ENCODE measurements around the gene ZC2HC1B. TPM values are rescaled to one million over a fixed set of nuclear protein-coding genes. Genes with fewer than 3 reads are reported as not detected.

Gene ZC2HC1B
- total RNA-seq, 2 donors from 2014 or later = not detected

- H3K27ac ChIP-seq = no peak overlapping the region
- no peak overlapping the region for H3K9ac ChIP-seq (ENCODE audit: low read depth in 2 of 2, low read length in 2 of 2)
- intact Hi-C loops (cut with DNase I) = loop anchor here (10.0 kb wide), 1 partner anchor 147 kb away; the partner anchor contains the start of gene SF3B5
- H3K36me3 ChIP-seq = no peaks in the 10 kb centered on the region
- H3K4me3 ChIP-seq = no peak overlapping the region
- H3K9me3 ChIP-seq = no peaks in the 10 kb centered on the region
- H3K27me3 ChIP-seq = no peaks in the 10 kb centered on the region
- no peaks in the 10 kb centered on the region for H3K4me1 ChIP-seq
- DNase-seq = no peak
- TF ChIP-seq, protein P1, sequence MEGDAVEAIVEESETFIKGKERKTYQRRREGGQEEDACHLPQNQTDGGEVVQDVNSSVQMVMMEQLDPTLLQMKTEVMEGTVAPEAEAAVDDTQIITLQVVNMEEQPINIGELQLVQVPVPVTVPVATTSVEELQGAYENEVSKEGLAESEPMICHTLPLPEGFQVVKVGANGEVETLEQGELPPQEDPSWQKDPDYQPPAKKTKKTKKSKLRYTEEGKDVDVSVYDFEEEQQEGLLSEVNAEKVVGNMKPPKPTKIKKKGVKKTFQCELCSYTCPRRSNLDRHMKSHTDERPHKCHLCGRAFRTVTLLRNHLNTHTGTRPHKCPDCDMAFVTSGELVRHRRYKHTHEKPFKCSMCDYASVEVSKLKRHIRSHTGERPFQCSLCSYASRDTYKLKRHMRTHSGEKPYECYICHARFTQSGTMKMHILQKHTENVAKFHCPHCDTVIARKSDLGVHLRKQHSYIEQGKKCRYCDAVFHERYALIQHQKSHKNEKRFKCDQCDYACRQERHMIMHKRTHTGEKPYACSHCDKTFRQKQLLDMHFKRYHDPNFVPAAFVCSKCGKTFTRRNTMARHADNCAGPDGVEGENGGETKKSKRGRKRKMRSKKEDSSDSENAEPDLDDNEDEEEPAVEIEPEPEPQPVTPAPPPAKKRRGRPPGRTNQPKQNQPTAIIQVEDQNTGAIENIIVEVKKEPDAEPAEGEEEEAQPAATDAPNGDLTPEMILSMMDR (IDR thresholded peaks at IDR 0.05) = no peak
Measured at GRCh38 chr6:143948208-143948607, 83.9 kb downstream of the ZC2HC1B start.

- TF ChIP-seq, protein P1 (IDR thresholded peaks at IDR 0.05) = no peak
- Histone ChIP-seq H3K4me1 (no peaks in the 10 kb centered on the region), H3K9ac (ENCODE audit: low read depth in 2 of 2, low read length in 2 of 2) (peak overlapping the region in 1 of 2 donors; percentile 48), H3K4me3 (no peak overlapping the region), H3K9me3 (no peaks in the 10 kb centered on the region), H3K27ac (no peak overlapping the region), H3K36me3 (no peaks in the 10 kb centered on the region), H3K27me3 (no peaks in the 10 kb centered on the region)
- intact Hi-C loops (cut with DNase I) = loop anchor here (10.0 kb wide), 1 partner anchor 145 kb away; the partner anchor contains the start of gene SF3B5
- DNase-seq = no peak
Measured at GRCh38 chr6:143949535-143949934, 85.3 kb downstream of the ZC2HC1B start.

DNA sequence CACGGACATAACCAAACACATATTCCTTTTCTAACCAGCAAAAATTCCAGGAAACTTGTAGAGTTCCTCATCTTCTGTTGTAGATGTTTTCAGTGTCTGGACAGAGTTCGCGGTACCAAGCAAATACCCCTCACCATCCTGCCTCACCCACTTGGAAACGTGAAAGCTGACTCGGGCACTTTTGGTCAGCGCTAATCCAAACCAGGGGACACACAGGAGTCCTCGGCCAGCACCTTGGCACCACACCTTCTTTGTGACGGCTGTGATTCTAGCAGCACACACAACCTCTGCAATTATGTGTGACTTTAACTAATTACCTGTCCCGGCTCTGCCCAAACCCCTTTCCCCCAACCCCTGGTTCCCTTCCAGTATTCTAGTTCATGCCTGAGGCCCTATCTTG is 85.7 kb downstream of the ZC2HC1B start:
- Histone ChIP-seq H3K9ac (ENCODE audit: low read depth in 2 of 2, low read length in 2 of 2) (peak overlapping the region in 1 of 2 donors; percentile 48), H3K27me3 (no peaks in the 10 kb centered on the region), H3K4me1 (no peaks in the 10 kb centered on the region), H3K9me3 (no peaks in the 10 kb centered on the region), H3K36me3 (no peaks in the 10 kb centered on the region), H3K4me3 (no peak overlapping the region), H3K27ac (no peak overlapping the region)
- TF ChIP-seq, protein P1 (IDR thresholded peaks at IDR 0.05) = no peak
- DNase-seq = no peak
- intact Hi-C loops (cut with DNase I) = loop anchor here (10.0 kb wide), 1 partner anchor 145 kb away; the partner anchor contains the start of gene SF3B5

GRCh38 chr6:143950875-143951274 is 86.6 kb downstream of the ZC2HC1B start:
- intact Hi-C loops (cut with DNase I) = no loop called here
- H3K4me3 ChIP-seq = no peak overlapping the region
- no peak overlapping the region for H3K27ac ChIP-seq
- no peaks in the 10 kb centered on the region for H3K36me3 ChIP-seq
- no peaks in the 10 kb centered on the region for H3K27me3 ChIP-seq
- H3K9ac ChIP-seq (ENCODE audit: low read depth in 2 of 2, low read length in 2 of 2) = no peak overlapping the region
- H3K9me3 ChIP-seq = no peaks in the 10 kb centered on the region
- no peaks in the 10 kb centered on the region for H3K4me1 ChIP-seq
- DNase-seq = no peak
- TF ChIP-seq, protein P1 (IDR thresholded peaks at IDR 0.05) = no peak

DNA sequence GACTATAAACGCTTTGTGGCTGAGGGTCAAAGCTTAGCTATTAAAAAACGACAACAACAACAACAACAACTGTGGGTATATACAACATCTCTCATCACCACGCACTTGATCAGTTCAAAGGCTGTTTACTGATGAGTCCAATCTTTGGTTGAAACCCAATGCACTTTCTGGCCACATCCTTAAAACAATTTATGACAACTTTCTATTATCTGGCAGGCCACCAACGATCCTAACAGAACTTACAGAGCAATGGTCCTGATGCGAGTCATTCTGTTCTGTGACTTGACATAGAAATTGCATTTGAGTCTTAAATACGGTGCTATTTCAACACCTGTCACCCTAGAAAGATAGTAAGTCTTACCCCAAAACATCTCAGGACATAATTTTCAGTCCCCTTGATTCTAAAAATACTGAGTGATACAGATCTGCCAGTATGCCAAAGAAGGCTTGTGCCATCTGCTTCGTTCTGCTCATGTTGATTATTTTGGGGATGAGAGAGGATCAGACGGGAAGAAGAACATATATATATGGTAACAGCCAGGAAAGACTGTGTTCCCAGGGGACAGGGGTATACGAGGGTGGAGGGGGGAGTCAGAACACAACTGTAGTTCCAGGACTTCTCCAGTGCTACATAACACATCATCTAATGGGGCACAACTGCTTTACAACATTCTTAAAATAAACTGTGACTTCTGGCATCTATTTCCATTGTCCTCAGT is 87.9 kb downstream of the ZC2HC1B start:
- H3K4me3 ChIP-seq = no peak overlapping the region
- H3K4me1 ChIP-seq = no peaks in the 10 kb centered on the region
- intact Hi-C loops (cut with DNase I) = no loop called here
- H3K36me3 ChIP-seq = no peaks in the 10 kb centered on the region
- H3K27me3 ChIP-seq = no peaks in the 10 kb centered on the region
- no peaks in the 10 kb centered on the region for H3K9me3 ChIP-seq
- no peak overlapping the region for H3K9ac ChIP-seq (ENCODE audit: low read depth in 2 of 2, low read length in 2 of 2)
- H3K27ac ChIP-seq = no peak overlapping the region
- TF ChIP-seq, protein P1 (IDR thresholded peaks at IDR 0.05) = no peak
- no peak for DNase-seq

Data from colonic mucosa (tissue), 4 donors.